HepG2 (cell line): ENCODE measurements around the gene ZMYND8. TPM values are rescaled to one million over a fixed set of nuclear protein-coding genes. Genes with fewer than 3 reads are reported as not detected.

Source experiments
- AKNA ChIP-seq: sonication (generic); formaldehyde crosslinking; IDR thresholded peaks from 2 replicates; pipeline ENCODE4 v1.4.0; 2020; ENCODE audit warnings: missing genetic modification reagents, borderline replicate concordance
- DPF2 ChIP-seq: sonication (generic); formaldehyde crosslinking; IDR thresholded peaks from 2 replicates; pipeline ENCODE4 v1.4.0; 2020; ENCODE audit warnings: mild to moderate bottlenecking, low read depth, missing genetic modification reagents, borderline replicate concordance
- FOXK1 ChIP-seq: sonication (generic); formaldehyde crosslinking; IDR thresholded peaks from 2 replicates; pipeline ENCODE4 v1.4.0; 2020; ENCODE audit warnings: low read depth, missing genetic modification reagents, borderline replicate concordance
- FOXO1 ChIP-seq: sonication (generic); formaldehyde crosslinking; IDR thresholded peaks from 2 replicates; pipeline ENCODE4 v1.4.0; 2020; ENCODE audit warnings: missing genetic modification reagents
- GATAD1 ChIP-seq: IDR thresholded peaks from 2 replicates; pipeline ENCODE4 v1.6.1; 2016; ENCODE audit warnings: missing genetic modification reagents, missing compliant biosample characterization
- GFI1 ChIP-seq: sonication (generic); formaldehyde crosslinking; IDR thresholded peaks from 2 replicates; pipeline ENCODE4 v1.5.0; 2020; ENCODE audit warnings: missing genetic modification reagents, mild to moderate bottlenecking, borderline replicate concordance
- KDM4B ChIP-seq: sonication (generic); formaldehyde crosslinking; IDR thresholded peaks from 2 replicates; pipeline ENCODE4 v1.4.0; 2020; ENCODE audit warnings: missing genetic modification reagents
- KLF12 ChIP-seq: sonication (generic); formaldehyde crosslinking; IDR thresholded peaks from 2 replicates; pipeline ENCODE4 v1.4.0; 2020; ENCODE audit warnings: missing genetic modification reagents, borderline replicate concordance
- PAF1 ChIP-seq: IDR thresholded peaks from 2 replicates; pipeline ENCODE4 v1.6.1; 2016; ENCODE audit warnings: missing genetic modification reagents, missing compliant biosample characterization
- SP5 ChIP-seq: IDR thresholded peaks from 2 replicates; pipeline ENCODE4 v1.6.1; 2016; ENCODE audit warnings: low read depth, borderline replicate concordance
- THAP11 ChIP-seq: IDR thresholded peaks from 2 replicates; pipeline ENCODE4 v1.6.1; 2016; ENCODE audit warnings: missing biosample characterization, missing genetic modification reagents
- ZKSCAN8 ChIP-seq: IDR thresholded peaks from 2 replicates; pipeline ENCODE4 v1.6.1; 2016; ENCODE audit warnings: borderline replicate concordance, missing genetic modification reagents, missing compliant biosample characterization
- ZNF138 ChIP-seq: sonication (generic); formaldehyde crosslinking; IDR thresholded peaks from 2 replicates; pipeline ENCODE4 v1.5.0; 2020; ENCODE audit warnings: mild to moderate bottlenecking, low read depth, missing genetic modification reagents
- ZNF33B ChIP-seq: sonication (generic); formaldehyde crosslinking; IDR thresholded peaks from 2 replicates; pipeline ENCODE4 v1.5.1; 2020; ENCODE audit warnings: mild to moderate bottlenecking, missing genetic modification reagents
- ZNF383 ChIP-seq: sonication (generic); formaldehyde crosslinking; IDR thresholded peaks from 2 replicates; pipeline ENCODE4 v1.4.0; 2020; ENCODE audit warnings: missing genetic modification reagents, mild to moderate bottlenecking, borderline replicate concordance
- ZNF414 ChIP-seq: sonication (generic); formaldehyde crosslinking; IDR thresholded peaks from 2 replicates; pipeline ENCODE4 v1.5.0; 2020; ENCODE audit warnings: missing genetic modification reagents
- ZNF746 ChIP-seq: sonication (generic); formaldehyde crosslinking; IDR thresholded peaks from 2 replicates; pipeline ENCODE4 v1.8.0; 2022; ENCODE audit warnings: mild to moderate bottlenecking, missing genetic modification reagents
- ZNF761 ChIP-seq: sonication (generic); formaldehyde crosslinking; conservative IDR thresholded peaks from 2 replicates; pipeline ENCODE4 v1.4.0; 2020; ENCODE audit warnings: mild to moderate bottlenecking, missing genetic modification reagents
- ZNF782 ChIP-seq: sonication (generic); formaldehyde crosslinking; IDR thresholded peaks from 2 replicates; pipeline ENCODE4 v1.4.0; 2020; ENCODE audit warnings: missing genetic modification reagents, mild to moderate bottlenecking, borderline replicate concordance
- ZNF792 ChIP-seq: IDR thresholded peaks from 2 replicates; pipeline ENCODE4 v1.6.1; 2016
- ZXDC ChIP-seq: sonication (generic); formaldehyde crosslinking; IDR thresholded peaks from 2 replicates; pipeline ENCODE4 v1.5.0; 2020; ENCODE audit warnings: mild to moderate bottlenecking, missing genetic modification reagents
- polyA plus RNA-seq, 8 experiments: library from polyadenylated mRNA; depleted of rRNA in 3 of 8; stranded (reverse) in 7 of 8; unstranded in 1 of 8; fragments of >200 nt; fragmentation: Illumina TruSeq in 4 of 8; extraction: Trizol in 4 of 8; gene quantifications; 2 replicates each; pipeline versions ENCODE4 v1.2.1 to v1.2.3, GENCODE V29; 2011 to 2016; ENCODE audit warnings: low read depth in 4 of 8, missing spikeins in 1 of 8, mixed read lengths in 1 of 8; ENCODE audit not compliant: insufficient read depth in 1 of 8
- total RNA-seq, 5 experiments: library from RNA; depleted of rRNA; stranded (reverse); fragments of >200 nt; fragmentation: Illumina TruSeq; extraction: Trizol; gene quantifications; 2 replicates each; pipeline ENCODE4 v1.2.3, GENCODE V29; 2016; ENCODE audit warnings: low read depth in 1 of 5

The ZMYND8 gene
- total and polyA plus RNA-seq, 2 of the 13 experiments (the other 11 are each of a cell fraction or from before 2014, with no cell fraction given) = 53.9 to 84.7 TPM

- TF ChIP-seq ZXDC (CRISPR knock-in tag) = no peak
- no peak for TF ChIP-seq ZNF138
- no peak for TF ChIP-seq ZNF761 (CRISPR knock-in tag)
- TF ChIP-seq SP5 (CRISPR knock-in tag) = 0 out of 2 replicates have a peak, but pooled peaks have one; percentile 24
- 0 out of 2 replicates have a peak, but pooled peaks have one; percentile 12 for TF ChIP-seq GATAD1 (CRISPR knock-in tag)
- 0 out of 2 replicates have a peak, but pooled peaks have one; percentile 54 for TF ChIP-seq PAF1 (CRISPR knock-in tag)
- TF ChIP-seq ZNF746 (CRISPR knock-in tag) = no peak
- TF ChIP-seq FOXO1 = peak; percentile 49; the same call in 1 of the 2 replicates
- 0 out of 2 replicates have a peak, but pooled peaks have one; percentile 48 for TF ChIP-seq KDM4B (CRISPR knock-in tag)
- TF ChIP-seq DPF2 (CRISPR knock-in tag) = peak; percentile 47; the same call in 1 of the 2 replicates
- no peak for TF ChIP-seq KLF12 (CRISPR knock-in tag)
- TF ChIP-seq GFI1 (CRISPR knock-in tag) = peak; percentile 56; the same call in 1 of the 2 replicates
- TF ChIP-seq FOXK1 = peak; percentile 68; the same call in 1 of the 2 replicates
- TF ChIP-seq ZNF414 (CRISPR knock-in tag) = peak; percentile 80
- TF ChIP-seq ZKSCAN8 (CRISPR knock-in tag) = peak; percentile 63; the same call in 1 of the 2 replicates
- TF ChIP-seq ZNF383 (CRISPR knock-in tag) = 0 out of 2 replicates have a peak, but pooled peaks have one; percentile 76
- no peak for TF ChIP-seq ZNF782
- peak; percentile 28; the same call in 1 of the 2 replicates for TF ChIP-seq AKNA (CRISPR knock-in tag)
- TF ChIP-seq ZNF33B (CRISPR knock-in tag) = no peak
- peak; percentile 27; the same call in 1 of the 2 replicates for TF ChIP-seq ZNF792 (CRISPR knock-in tag)
- peak; percentile 42 for TF ChIP-seq THAP11 (CRISPR knock-in tag)
Measured at GRCh38 chr20:47354714-47355488, 1.6 kb downstream of the ZMYND8 start (continued).
